ENCODE results near the gene NPY5R. TPM values are rescaled to one million over a fixed set of nuclear protein-coding genes. Genes with fewer than 3 reads are reported as not detected.

The NPY5R gene
- total RNA-seq, 1 donor from 2014 or later = not detected

GRCh38 chr4:163384926-163385325, 41.2 kb downstream of the NPY5R start:
- Mint-ChIP-seq H3K4me3 (no peak overlapping the region), H3K27ac (no peak overlapping the region), H3K9me3 (peaks cover 3% of the 10 kb centered on the region), H3K4me1 (no peaks in the 10 kb centered on the region), H3K27me3 (ENCODE audit: low read depth) (no peaks in the 10 kb centered on the region), H3K36me3 (no peaks in the 10 kb centered on the region)
- TF ChIP-seq, protein P1, sequence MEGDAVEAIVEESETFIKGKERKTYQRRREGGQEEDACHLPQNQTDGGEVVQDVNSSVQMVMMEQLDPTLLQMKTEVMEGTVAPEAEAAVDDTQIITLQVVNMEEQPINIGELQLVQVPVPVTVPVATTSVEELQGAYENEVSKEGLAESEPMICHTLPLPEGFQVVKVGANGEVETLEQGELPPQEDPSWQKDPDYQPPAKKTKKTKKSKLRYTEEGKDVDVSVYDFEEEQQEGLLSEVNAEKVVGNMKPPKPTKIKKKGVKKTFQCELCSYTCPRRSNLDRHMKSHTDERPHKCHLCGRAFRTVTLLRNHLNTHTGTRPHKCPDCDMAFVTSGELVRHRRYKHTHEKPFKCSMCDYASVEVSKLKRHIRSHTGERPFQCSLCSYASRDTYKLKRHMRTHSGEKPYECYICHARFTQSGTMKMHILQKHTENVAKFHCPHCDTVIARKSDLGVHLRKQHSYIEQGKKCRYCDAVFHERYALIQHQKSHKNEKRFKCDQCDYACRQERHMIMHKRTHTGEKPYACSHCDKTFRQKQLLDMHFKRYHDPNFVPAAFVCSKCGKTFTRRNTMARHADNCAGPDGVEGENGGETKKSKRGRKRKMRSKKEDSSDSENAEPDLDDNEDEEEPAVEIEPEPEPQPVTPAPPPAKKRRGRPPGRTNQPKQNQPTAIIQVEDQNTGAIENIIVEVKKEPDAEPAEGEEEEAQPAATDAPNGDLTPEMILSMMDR (IDR thresholded peaks at IDR 0.05; ENCODE audit: unreplicated experiment) = no peak
- DNase-seq (ENCODE audit: low spot score in 2 of 2, unreplicated experiment in 2 of 2) = no peak

DNA sequence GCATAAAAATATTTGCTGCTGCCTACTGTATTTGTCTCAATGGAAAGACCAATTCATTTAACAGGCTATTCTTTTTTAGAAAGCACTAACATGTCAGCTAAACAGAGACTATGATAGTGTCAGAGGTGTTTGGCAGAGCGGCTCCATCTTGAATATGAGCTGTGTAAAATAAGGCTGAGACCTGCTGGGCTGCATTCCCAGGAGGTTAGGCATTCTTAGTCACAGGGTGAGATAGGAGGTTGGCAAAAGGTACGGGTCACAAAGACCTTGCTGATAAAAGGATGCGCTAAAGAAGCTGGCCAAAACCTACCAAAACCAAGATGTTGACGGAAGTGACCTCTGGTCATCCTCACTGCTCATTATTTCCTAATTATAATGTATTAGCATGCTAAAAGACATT, 41.8 kb downstream of the NPY5R start:
- Mint-ChIP-seq H3K27ac (no peak overlapping the region), H3K4me1 (no peaks in the 10 kb centered on the region), H3K27me3 (ENCODE audit: low read depth) (no peaks in the 10 kb centered on the region), H3K4me3 (no peak overlapping the region), H3K9me3 (peaks cover 3% of the 10 kb centered on the region), H3K36me3 (no peaks in the 10 kb centered on the region)
- TF ChIP-seq, protein P1 (IDR thresholded peaks at IDR 0.05; ENCODE audit: unreplicated experiment) = no peak
- DNase-seq (ENCODE audit: low spot score in 2 of 2, unreplicated experiment in 2 of 2) = no peak

DNA sequence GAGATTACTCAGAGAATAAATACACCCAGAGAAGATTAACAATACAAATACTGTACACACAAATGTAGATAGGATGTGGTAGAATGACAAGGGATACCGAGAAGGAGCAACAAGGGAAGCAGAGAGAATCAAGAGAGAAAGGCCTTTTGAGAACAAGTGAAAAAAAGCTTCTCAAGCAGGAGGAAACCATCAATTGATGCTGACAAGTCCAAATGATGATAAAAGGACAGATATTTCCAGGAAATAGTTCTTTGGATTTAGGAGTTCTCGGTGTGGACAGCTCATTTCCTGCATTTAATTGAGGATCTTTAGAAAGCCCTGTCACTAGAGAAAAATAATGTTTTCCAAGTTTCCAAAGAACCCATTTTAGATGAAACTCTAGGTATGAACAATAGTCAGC, 48.1 kb downstream of the NPY5R start:
- Mint-ChIP-seq H3K9me3 (no peaks in the 10 kb centered on the region), H3K36me3 (no peaks in the 10 kb centered on the region), H3K27ac (no peak overlapping the region), H3K4me3 (no peak overlapping the region), H3K27me3 (ENCODE audit: low read depth) (no peaks in the 10 kb centered on the region), H3K4me1 (no peaks in the 10 kb centered on the region)
- DNase-seq (ENCODE audit: low spot score in 2 of 2, unreplicated experiment in 2 of 2) = no peak
- TF ChIP-seq, protein P1 (IDR thresholded peaks at IDR 0.05; ENCODE audit: unreplicated experiment) = no peak

DNA sequence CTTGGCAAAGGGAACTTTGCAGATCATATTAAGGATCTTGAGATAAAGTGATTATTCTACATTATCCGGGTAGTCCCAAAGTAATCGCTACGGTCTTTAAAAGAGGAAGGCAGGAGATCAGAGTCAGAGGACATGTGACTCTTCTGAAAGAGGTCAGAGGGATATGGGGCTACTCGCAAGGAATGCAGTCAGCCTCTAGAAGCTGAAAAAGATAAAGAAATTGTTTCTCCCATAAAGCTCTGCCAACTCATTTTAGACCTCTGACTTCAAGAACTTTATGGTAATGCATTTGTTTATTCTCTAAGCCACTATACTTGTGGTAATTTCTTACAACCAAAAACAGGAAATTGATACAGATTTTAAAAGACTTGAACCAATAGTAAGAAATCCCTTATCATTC, 48.6 kb downstream of the NPY5R start:
- DNase-seq (ENCODE audit: low spot score in 2 of 2, unreplicated experiment in 2 of 2) = no peak
- no peaks in the 10 kb centered on the region for H3K36me3 Mint-ChIP-seq
- no peak overlapping the region for H3K27ac Mint-ChIP-seq
- H3K9me3 Mint-ChIP-seq = no peaks in the 10 kb centered on the region
- TF ChIP-seq, protein P1 (IDR thresholded peaks at IDR 0.05; ENCODE audit: unreplicated experiment) = no peak
- no peak overlapping the region for H3K4me3 Mint-ChIP-seq
- H3K27me3 Mint-ChIP-seq (ENCODE audit: low read depth) = no peaks in the 10 kb centered on the region
- H3K4me1 Mint-ChIP-seq = no peaks in the 10 kb centered on the region

- no peak overlapping the region for H3K27ac Mint-ChIP-seq
- no peak for DNase-seq (ENCODE audit: low spot score in 2 of 2, unreplicated experiment in 2 of 2)
- no peak overlapping the region for H3K4me3 Mint-ChIP-seq
- no peaks in the 10 kb centered on the region for H3K36me3 Mint-ChIP-seq
- no peaks in the 10 kb centered on the region for H3K27me3 Mint-ChIP-seq (ENCODE audit: low read depth)
- no peaks in the 10 kb centered on the region for H3K4me1 Mint-ChIP-seq
- TF ChIP-seq, protein P1 (IDR thresholded peaks at IDR 0.05; ENCODE audit: unreplicated experiment) = no peak
- H3K9me3 Mint-ChIP-seq = no peaks in the 10 kb centered on the region
Measured at GRCh38 chr4:163393471-163393870, 49.8 kb downstream of the NPY5R start.

- no peaks in the 10 kb centered on the region for H3K4me1 Mint-ChIP-seq
- no peaks in the 10 kb centered on the region for H3K27me3 Mint-ChIP-seq (ENCODE audit: low read depth)
- DNase-seq (ENCODE audit: low spot score in 2 of 2, unreplicated experiment in 2 of 2) = no peak
- H3K36me3 Mint-ChIP-seq = no peaks in the 10 kb centered on the region
- no peaks in the 10 kb centered on the region for H3K9me3 Mint-ChIP-seq
- TF ChIP-seq, protein P1 (IDR thresholded peaks at IDR 0.05; ENCODE audit: unreplicated experiment) = no peak
- H3K27ac Mint-ChIP-seq = no peak overlapping the region
- H3K4me3 Mint-ChIP-seq = no peak overlapping the region
Measured at GRCh38 chr4:163395055-163395454, 51.4 kb downstream of the NPY5R start.
